Tibial nerve (tissue), 4 donors: ENCODE results near the gene PCP2. TPM values are rescaled to one million over a fixed set of nuclear protein-coding genes. Genes with fewer than 3 reads are reported as not detected.
A peak's percentile ranks its signal among the peaks of the same experiment; 100 is the strongest.

Source experiments
- DNase-seq, 2 donors: peaks; one replicate each; pipeline ENCODE4 v3.0.0-alpha.2; 2019; ENCODE audit warnings: low spot score in 2 of 2
- H3K27ac ChIP-seq, 4 donors: fragments of 200-600 bp; sonication (generic) in 3 of 4; one replicate each; pipeline ENCODE4 v1.5.1; 2017 to 2019; ENCODE audit warnings: mild to moderate bottlenecking in 1 of 4
- H3K27me3 ChIP-seq, 2 donors: fragments of 200-600 bp; sonication (generic) in 1 of 2; one replicate each; pipeline versions ENCODE4 v1.5.1 to v1.6.0; 2017 to 2019
- H3K36me3 ChIP-seq, 3 donors: fragments of 200-600 bp; sonication (generic); one replicate each; pipeline ENCODE4 v1.5.1; 2018 to 2019
- H3K4me1 ChIP-seq, 4 donors: fragments of 200-600 bp; sonication (generic) in 3 of 4; one replicate each; pipeline ENCODE4 v1.5.1; 2017 to 2019
- H3K4me3 ChIP-seq, 4 donors: fragments of 200-600 bp; sonication (generic) in 3 of 4; one replicate each; pipeline ENCODE4 v1.5.1; 2017 to 2019; ENCODE audit warnings: mild to moderate bottlenecking in 1 of 4, moderate library complexity in 1 of 4
- H3K9me3 ChIP-seq, 4 donors: fragments of 200-600 bp; sonication (generic) in 3 of 4; one replicate each; pipeline ENCODE4 v1.5.1; 2017 to 2019
- CTCF ChIP-seq, 5 experiments: fragments of 200-600 bp in 3 of 5; fragments of 450-650 bp in 2 of 5; sonication (generic) in 3 of 5; IDR thresholded peaks; one replicate each; pipeline ENCODE4 v1.5.1; 2016 to 2019; ENCODE audit warnings: antibody characterized with exemption in 5 of 5, mild to moderate bottlenecking in 3 of 5, moderate library complexity in 2 of 5
- EP300 ChIP-seq, 2 donors: sonication (generic); formaldehyde crosslinking; IDR thresholded peaks; one replicate each; pipeline ENCODE4 v1.6.1; 2017; ENCODE audit warnings: antibody characterized with exemption in 2 of 2, mild to moderate bottlenecking in 1 of 2
- POLR2A ChIP-seq, 2 donors: fragments of 450-650 bp; IDR thresholded peaks; one replicate each; pipeline ENCODE4 v1.6.1; 2017; ENCODE audit warnings: antibody characterized with exemption in 2 of 2, mild to moderate bottlenecking in 2 of 2, moderate library complexity in 2 of 2
- WGBS, 2 donors: methylation state at CpG; one replicate each; pipeline ENCODE4 v1.1.5; 2018; 5-methylcytosine and 5-hydroxymethylcytosine counted together
- total RNA-seq, 4 donors: library from RNA; depleted of rRNA; stranded (reverse); fragments of >200 nt; gene quantifications; one replicate each; pipeline ENCODE4 v1.1.0, GENCODE V29; 2016

The PCP2 gene
- total RNA-seq, 4 donors from 2014 or later, result not detected

DNA sequence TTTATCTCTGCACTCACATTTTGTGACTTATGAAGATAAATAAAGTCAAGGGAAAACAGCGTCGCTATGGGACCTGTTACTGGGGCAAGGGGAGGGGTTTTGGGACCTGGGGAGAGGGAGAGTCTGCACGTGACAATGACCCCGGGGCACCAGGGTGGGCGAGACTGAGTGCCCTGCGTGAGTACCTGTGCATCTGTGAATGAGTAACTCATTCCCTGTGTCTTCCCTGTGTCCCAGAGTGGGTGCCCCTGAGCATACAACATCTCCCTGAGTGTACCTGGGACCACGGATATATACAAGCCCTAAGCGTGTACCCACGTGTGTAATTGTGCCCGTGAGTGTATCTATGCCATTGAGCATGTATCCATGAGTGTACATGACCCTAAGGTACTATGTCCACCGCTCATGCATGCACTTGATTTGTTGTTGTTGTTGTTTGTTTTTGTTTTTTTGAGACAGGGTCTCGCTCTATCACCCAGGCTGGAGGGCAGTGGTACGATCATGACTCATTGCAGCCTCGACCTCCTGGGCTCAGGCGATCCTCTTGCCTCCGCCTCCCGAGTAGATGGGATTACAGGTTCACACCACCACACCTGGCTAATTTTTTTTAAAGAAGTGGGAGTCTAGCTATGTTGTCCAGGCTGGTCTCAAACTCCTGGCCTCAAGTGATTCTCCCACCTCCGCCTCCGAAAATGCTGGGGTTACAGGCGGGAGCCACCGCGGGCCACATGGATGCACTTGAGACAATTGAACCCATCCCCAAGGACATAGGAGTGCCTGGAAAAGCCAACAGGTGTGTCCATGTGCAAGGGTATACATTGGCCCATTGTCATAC lies 46.5 kb upstream of the PCP2 start:
- Histone ChIP-seq H3K4me3 (peak overlapping the region; percentile 73 to 99 (median 94)), H3K9me3 (no peaks in the 10 kb centered on the region), H3K27ac (peak overlapping the region in 2 of 4 donors; percentile 88 to 91), H3K27me3 (peaks cover 0 to 29% of the 10 kb centered on the region in 2 donors), H3K36me3 (peaks cover 0 to 29% (median 0%) of the 10 kb centered on the region in 3 donors), H3K4me1 (peaks cover 0 to 19% (median 10%) of the 10 kb centered on the region in 4 donors)
- no peak for TF ChIP-seq POLR2A (IDR thresholded peaks at IDR 0.05)
- TF ChIP-seq CTCF (IDR thresholded peaks at IDR 0.05), result no peak
- TF ChIP-seq EP300 (IDR thresholded peaks at IDR 0.05), result no peak
- WGBS, 2 donors, result 41 to 57% methylated on average over 22 of the region's 22 CpGs
- DNase-seq, result no peak

DNA sequence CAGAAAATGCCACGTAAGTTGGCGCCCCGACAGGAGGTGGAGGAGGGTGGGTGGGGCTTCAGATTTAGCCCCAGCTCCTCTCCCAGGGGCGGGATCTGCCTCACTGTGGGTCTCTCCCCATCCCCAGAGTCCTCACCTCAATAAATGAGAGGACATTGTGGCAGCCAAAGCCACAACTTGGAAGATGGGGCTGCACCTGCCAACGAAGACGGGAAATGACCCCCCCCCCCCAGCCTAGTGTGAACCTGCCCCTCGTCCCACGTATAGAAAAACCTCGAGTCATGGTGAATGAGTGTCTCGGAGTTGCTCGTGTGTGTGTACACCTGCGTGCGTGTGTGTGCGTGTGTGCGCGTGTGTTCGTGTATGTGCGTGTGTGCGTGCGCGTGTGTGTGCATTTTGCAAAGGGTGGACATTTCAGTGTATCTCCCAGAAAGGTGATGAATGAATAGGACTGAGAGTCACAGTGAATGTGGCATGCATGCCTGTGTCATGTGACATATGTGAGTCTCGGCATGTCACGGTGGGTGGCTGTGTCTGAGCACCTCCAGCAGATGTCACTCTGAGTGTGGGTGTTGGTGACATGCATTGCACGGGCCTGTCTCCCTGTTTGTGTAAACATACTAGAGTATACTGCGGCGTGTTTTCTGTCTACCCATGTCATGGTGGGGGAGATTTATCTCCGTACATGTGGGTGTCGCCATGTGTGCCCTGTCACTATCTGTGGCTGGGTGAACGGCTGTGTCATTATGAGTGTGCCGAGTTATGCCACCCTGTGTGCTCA lies 45.6 kb upstream of the PCP2 start:
- no peaks in the 10 kb centered on the region for H3K9me3 ChIP-seq
- no peak overlapping the region for H3K4me3 ChIP-seq
- peaks cover 0 to 29% of the 10 kb centered on the region in 2 donors for H3K27me3 ChIP-seq
- TF ChIP-seq EP300 (IDR thresholded peaks at IDR 0.05) (no peak), POLR2A (IDR thresholded peaks at IDR 0.05) (no peak), CTCF (IDR thresholded peaks at IDR 0.05) (peak in 1 of 5 experiments; percentile 14)
- peaks cover 0 to 22% (median 0%) of the 10 kb centered on the region in 3 donors for H3K36me3 ChIP-seq
- peaks cover 0 to 22% (median 10%) of the 10 kb centered on the region in 4 donors for H3K4me1 ChIP-seq
- no peak for DNase-seq
- no peak overlapping the region for H3K27ac ChIP-seq
- 53 to 55% methylated on average over 29 to 30 of the region's 30 CpGs for WGBS, 2 donors

DNA sequence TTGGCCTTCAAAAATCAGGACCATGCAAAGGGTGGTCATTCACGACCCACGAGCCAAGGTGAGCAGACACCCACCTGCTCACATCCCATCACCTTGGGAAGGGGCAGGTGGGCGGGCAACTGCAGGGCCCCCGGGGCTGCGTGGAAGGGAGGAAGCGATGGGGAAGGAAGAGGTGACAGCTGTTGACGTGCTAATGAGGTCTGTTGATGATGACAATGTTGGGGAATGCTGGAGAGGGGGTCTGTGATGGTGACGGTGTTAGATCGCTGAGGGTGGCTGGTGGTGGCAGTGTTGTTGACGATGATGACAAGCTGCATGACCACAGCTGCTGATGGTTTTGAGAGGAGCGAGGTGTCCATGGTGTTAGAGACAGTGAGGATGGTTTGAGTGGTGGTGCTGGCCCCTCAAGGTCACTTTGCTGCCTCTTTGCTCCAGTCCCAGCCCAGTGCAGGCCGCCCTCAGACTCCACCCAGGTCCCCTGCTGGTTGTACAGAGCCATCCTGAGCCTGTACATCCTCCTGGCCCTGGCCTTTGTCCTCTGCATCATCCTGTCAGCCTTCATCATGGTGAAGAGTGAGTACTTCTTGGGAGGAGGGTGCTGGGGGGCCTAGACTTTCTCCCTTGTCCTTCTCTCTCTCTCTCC lies 44.3 kb upstream of the PCP2 start:
- 53 to 58% methylated on average over 12 of the region's 12 CpGs for WGBS, 2 donors
- H3K4me1 ChIP-seq, result peaks cover 0 to 24% (median 10%) of the 10 kb centered on the region in 4 donors
- H3K27ac ChIP-seq, result no peak overlapping the region
- H3K9me3 ChIP-seq, result no peaks in the 10 kb centered on the region
- peaks cover 0 to 35% of the 10 kb centered on the region in 2 donors for H3K27me3 ChIP-seq
- H3K36me3 ChIP-seq, result peaks cover 0 to 8% (median 0%) of the 10 kb centered on the region in 3 donors
- no peak for DNase-seq
- TF ChIP-seq EP300 (IDR thresholded peaks at IDR 0.05), result no peak
- no peak for TF ChIP-seq CTCF (IDR thresholded peaks at IDR 0.05)
- H3K4me3 ChIP-seq, result no peak overlapping the region

DNA sequence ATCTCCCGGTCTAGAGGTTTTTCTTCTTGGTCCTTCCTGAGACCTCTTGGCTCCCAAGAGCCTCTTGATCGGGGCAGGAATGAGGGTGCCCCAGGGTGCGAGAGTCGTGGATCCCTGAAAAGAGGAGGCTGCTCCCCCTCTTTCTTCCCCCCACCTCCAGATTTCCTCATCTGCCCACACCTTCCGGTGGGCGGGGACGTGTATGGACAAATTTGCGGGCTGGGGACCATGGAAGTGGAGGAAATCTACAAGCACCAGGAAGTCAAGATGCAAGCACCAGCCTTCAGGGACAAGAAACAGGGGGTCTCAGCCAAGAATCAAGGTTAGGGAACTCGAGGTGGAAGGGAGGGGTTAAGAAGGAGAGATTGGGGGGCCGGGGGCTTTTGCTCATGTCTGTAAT lies 43.3 kb upstream of the PCP2 start, which contains the start of gene MCEMP1:
Gene MCEMP1, plus strand, starts transcription at position 237 of the 400 bp plus-strand sequence. Its CDS starts 31 bp downstream, at position 268.
- 37 to 46% methylated on average over 10 of the region's 10 CpGs for WGBS, 2 donors
- peaks cover 0 to 44% of the 10 kb centered on the region in 2 donors for H3K27me3 ChIP-seq

More for the DNA sequence above, 43.3 kb upstream of the PCP2 start, which contains the start of gene MCEMP1:
- Histone ChIP-seq H3K9me3 (no peaks in the 10 kb centered on the region), H3K4me3 (no peak within 1 kb of the TSS), H3K4me1 (peaks cover 0 to 17% (median 8%) of the 10 kb centered on the region in 4 donors), H3K27ac (no peak within 1 kb of the TSS), H3K36me3 (no peaks in the 10 kb centered on the region)
- TF ChIP-seq CTCF (IDR thresholded peaks at IDR 0.05), result no peak
- no peak for TF ChIP-seq POLR2A (IDR thresholded peaks at IDR 0.05)
- no peak for TF ChIP-seq EP300 (IDR thresholded peaks at IDR 0.05)
- no peak for DNase-seq
